Heart left ventricle (tissue), 13 donors: ENCODE measurements around the gene RXFP4.

Experiments used
- CTCF ChIP-seq, 12 donors: fragments of 200-600 bp; sonication (generic) in 4 of 12; IDR thresholded peaks; one replicate each; pipeline versions ENCODE4 v1.5.0 to v1.8.0; 2018 to 2022; ENCODE audit warnings: antibody characterized with exemption in 12 of 12, mild to moderate bottlenecking in 5 of 12
- POLR2A ChIP-seq, 2 donors: fragments of 450-650 bp; IDR thresholded peaks; one replicate each; pipeline ENCODE4 v1.6.1; 2017; ENCODE audit warnings: antibody characterized with exemption in 2 of 2, mild to moderate bottlenecking in 2 of 2, moderate library complexity in 2 of 2
- donor health status: ischemic (EF 13 %, LVEDD 7.1; RV severe dilation, severe dysfunction).
- donor health status: DM: no; HTN: yes; CAD: no.
- donor health status: DM: no; HTN: no; CAD: no.
- donor health status: ischemic (EF 25% LVEDD 6.9; RV normal size, moderate dysfunction).
- donor health status: ischemic (EF 25% LVEDD 5.7; RV mildly dilated, moderate dysfunction).
- donor health status: ischemic (EF 35%, LVEDD 5.7; RV mildly dilated, moderate dysfunction).
- donor health status: nonischemic (EF 11% LVEDD 7.7; RV severe dilation, severe dysfunction).
- donor health status: DM: yes; HTN: yes; CAD: no.
- donor health status: PGD.
- donor health status: ischemic (EF 29% LVEDD 5.4; RV normal size, mild dysfunction).
- donor health status: nonischemic (EF 23%, LVEDD 6.1; RV moderate dilation, normal function).

GRCh38 chr1:155910621-155911121 is 30.8 kb upstream of the RXFP4 start:
- TF ChIP-seq CTCF (IDR thresholded peaks at IDR 0.05) (peak in 2 of 12 donors; percentile 19 to 32), POLR2A (IDR thresholded peaks at IDR 0.05) (no peak)
